Smooth muscle cell (in vitro differentiated cells): Measurements from ENCODE around the gene CDKN1C. TPM values are rescaled to one million over a fixed set of nuclear protein-coding genes. Genes with fewer than 3 reads are reported as not detected.

ENCODE experiments used
- DNase-seq: peaks from one replicate; lab custom pipeline; 2025; ENCODE audit not compliant: unreplicated experiment; lab: John Stamatoyannopoulos, UW
- H2AFZ ChIP-seq: fragments of 200-600 bp; sonication (generic); 2 replicates; pipeline ENCODE4 v1.6.0; 2016; ENCODE audit warnings: antibody characterized with exemption, low read depth, mild to moderate bottlenecking
- H3F3A ChIP-seq: fragments of 200-600 bp; sonication (generic); 2 replicates; pipeline ENCODE4 v1.6.0; 2017; ENCODE audit warnings: antibody characterized with exemption, low read depth
- H3K27ac ChIP-seq: fragments of 200-600 bp; sonication (generic); 2 replicates; pipeline ENCODE4 v1.5.1; 2016; ENCODE audit warnings: low read depth, mild to moderate bottlenecking
- H3K27me3 ChIP-seq: fragments of 200-600 bp; sonication (generic); 2 replicates; pipeline ENCODE4 v1.6.1; 2016; ENCODE audit warnings: low read depth, mild to moderate bottlenecking
- H3K36me3 ChIP-seq: fragments of 200-600 bp; sonication (generic); 2 replicates; pipeline ENCODE4 v1.5.1; 2016; ENCODE audit warnings: low read depth
- H3K4me1 ChIP-seq: fragments of 200-600 bp; sonication (generic); 2 replicates; pipeline ENCODE4 v1.5.1; 2016; ENCODE audit warnings: low read depth
- H3K4me2 ChIP-seq: fragments of 200-600 bp; sonication (generic); 2 replicates; pipeline ENCODE4 v1.6.0; 2016; ENCODE audit warnings: mild to moderate bottlenecking
- H3K4me3 ChIP-seq: fragments of 200-600 bp; sonication (generic); 2 replicates; pipeline ENCODE4 v1.5.1; 2016; ENCODE audit warnings: mild to moderate bottlenecking
- H3K79me2 ChIP-seq: fragments of 200-600 bp; sonication (generic); 2 replicates; pipeline ENCODE4 v1.6.0; 2016; ENCODE audit warnings: low read depth, mild to moderate bottlenecking
- H3K9ac ChIP-seq: fragments of 200-600 bp; sonication (generic); 2 replicates; pipeline ENCODE4 v1.6.0; 2016; ENCODE audit warnings: low read depth
- H3K9me3 ChIP-seq: fragments of 200-600 bp; sonication (generic); replicated peaks from 2 replicates; pipeline ENCODE4 v1.5.1; 2016; ENCODE audit warnings: low read depth
- H4K20me1 ChIP-seq: fragments of 200-600 bp; sonication (generic); 2 replicates; pipeline ENCODE4 v1.6.0; 2016; ENCODE audit warnings: low read depth
- CTCF ChIP-seq: fragments of 200-600 bp; sonication (generic); IDR thresholded peaks from 2 replicates; pipeline ENCODE4 v1.5.1; 2017; ENCODE audit warnings: borderline replicate concordance, mild to moderate bottlenecking, antibody characterized with exemption; ENCODE audit not compliant: insufficient read depth, poor library complexity, severe bottlenecking
- WGBS: methylation state at CpG from one replicate; pipeline ENCODE4 v1.1.7; 2016; ENCODE audit warnings: low lambda C conversion rate; 5-methylcytosine and 5-hydroxymethylcytosine counted together
- polyA plus RNA-seq: library from polyadenylated mRNA; unstranded; fragments of >200 nt; fragmentation: Nextera tagmentation; extraction: Ambion mirVana; gene quantifications from 2 replicates; pipeline ENCODE4 v1.2.1, GENCODE V29; 2016
- total RNA-seq: library from RNA; depleted of rRNA; stranded (reverse); fragments of >200 nt; gene quantifications from 2 replicates; pipeline ENCODE4 v1.2.3, GENCODE V29; 2014

CDKN1C gene
- total and polyA plus RNA-seq, 2 experiments from 2014 or later: 171 to 392 TPM

GRCh38 chr11:2838091-2838490, 47.5 kb downstream of the CDKN1C start:
- Histone ChIP-seq H4K20me1 (no peaks in the 10 kb centered on the region), H3K4me3 (no peak overlapping the region), H3K9ac (no peak overlapping the region), H3K79me2 (no peaks in the 10 kb centered on the region), H3F3A (no peaks in the 10 kb centered on the region), H2AFZ (no peak overlapping the region), H3K27ac (no peak overlapping the region), H3K4me1 (peaks cover 18% of the 10 kb centered on the region), H3K27me3 (no peaks in the 10 kb centered on the region), H3K36me3 (no peaks in the 10 kb centered on the region), H3K9me3 (no peaks in the 10 kb centered on the region), H3K4me2 (no peak overlapping the region)
- WGBS: 82% methylated on average over 11 of the region's 11 CpGs
- no peak for TF ChIP-seq CTCF
- DNase-seq: no peak

- no peaks in the 10 kb centered on the region for H3K27me3 ChIP-seq
- no peak for DNase-seq
- H3K27ac ChIP-seq: no peak overlapping the region
- peaks cover 18% of the 10 kb centered on the region for H3K4me1 ChIP-seq
- H3K79me2 ChIP-seq: no peaks in the 10 kb centered on the region
- peak overlapping the region; percentile 71 for H3K4me2 ChIP-seq
- no peak overlapping the region for H2AFZ ChIP-seq
- H4K20me1 ChIP-seq: no peaks in the 10 kb centered on the region
- H3K4me3 ChIP-seq: peak overlapping the region; percentile 4
- no peak for TF ChIP-seq CTCF
- no peaks in the 10 kb centered on the region for H3K36me3 ChIP-seq
- H3K9me3 ChIP-seq: no peaks in the 10 kb centered on the region
- H3F3A ChIP-seq: no peaks in the 10 kb centered on the region
- 84% methylated on average over 12 of the region's 12 CpGs for WGBS
- no peak overlapping the region for H3K9ac ChIP-seq
Measured at GRCh38 chr11:2837651-2838050, 47.9 kb downstream of the CDKN1C start.

- Histone ChIP-seq H3K36me3 (no peaks in the 10 kb centered on the region), H2AFZ (no peak overlapping the region), H3K27ac (no peak overlapping the region), H3K27me3 (no peaks in the 10 kb centered on the region), H3K4me2 (peak overlapping the region; percentile 71), H3K4me3 (peak overlapping the region; percentile 4), H3K79me2 (no peaks in the 10 kb centered on the region), H4K20me1 (no peaks in the 10 kb centered on the region), H3F3A (no peaks in the 10 kb centered on the region), H3K9ac (no peak overlapping the region), H3K4me1 (peaks cover 18% of the 10 kb centered on the region), H3K9me3 (no peaks in the 10 kb centered on the region)
- peak; percentile 72 for DNase-seq
- 27% methylated on average over 14 of the region's 20 CpGs for WGBS
- peak; percentile 15 for TF ChIP-seq CTCF
Measured at GRCh38 chr11:2837096-2837601, 48.4 kb downstream of the CDKN1C start.
